IMR-90 (cell line): ENCODE results near the gene WDR1. TPM values are rescaled to one million over a fixed set of nuclear protein-coding genes. Genes with fewer than 3 reads are reported as not detected.

Experiments used
- ATAC-seq: fragments of 200-7000 bp; cut with Tn5 transposase; 2 replicates; pipeline ENCODE4 v1.9.1; 2020; ENCODE audit warnings: low read depth, mild to moderate bottlenecking, moderate library complexity
- BruUV-seq: library from RNA; stranded (reverse); fragments of 400-500 nt; replicated peaks from 2 replicates; lab custom pipeline; 2021; lab: Mats Ljungman, UMichigan
- CTCF ChIA-PET: fragments of 300-600 bp; formaldehyde crosslinking; extraction: SDS; loops from one replicate; lab custom pipeline; 2021; ENCODE audit warnings: antibody characterized with exemption; lab: Yijun Ruan, JAX
- POLR2A ChIA-PET: fragments of 300-600 bp; sonication (Branson Sonifier 250); formaldehyde crosslinking; loops from one replicate; lab custom pipeline; 2022; ENCODE audit warnings: antibody characterized with exemption; ENCODE audit not compliant: unreplicated experiment; lab: Charles Lee
- DNase-seq: peaks from one replicate; pipeline ENCODE4 v3.0.0; 2013
- H2AFZ ChIP-seq: replicated peaks from 2 replicates; pipeline ENCODE3; 2013; ENCODE audit warnings: low read length, mild to moderate bottlenecking; ENCODE audit not compliant: poor library complexity
- H2AK5ac ChIP-seq: 2 replicates; pipeline ENCODE4 v1.6.1; 2013; ENCODE audit warnings: low read depth, low read length, inconsistent platforms
- H2AK9ac ChIP-seq: replicated peaks from 2 replicates; pipeline ENCODE3; 2013; ENCODE audit warnings: mild to moderate bottlenecking, low read depth, low read length, moderate library complexity; ENCODE audit not compliant: poor library complexity
- H2BK120ac ChIP-seq: 2 replicates; pipeline ENCODE4 v1.6.1; 2013; ENCODE audit warnings: low read depth, low read length, inconsistent platforms
- H2BK15ac ChIP-seq: 3 replicates; pipeline ENCODE4 v1.6.1; 2013; ENCODE audit warnings: low read depth, low read length, inconsistent platforms
- H2BK20ac ChIP-seq: 2 replicates; pipeline ENCODE4 v1.6.1; 2013; ENCODE audit warnings: low read depth, mild to moderate bottlenecking, inconsistent platforms, low read length, moderate library complexity
- H2BK5ac ChIP-seq: 2 replicates; pipeline ENCODE4 v1.6.1; 2013; ENCODE audit warnings: mild to moderate bottlenecking, low read depth, low read length, inconsistent platforms; ENCODE audit not compliant: poor library complexity, severe bottlenecking
- H3K14ac ChIP-seq: replicated peaks from 2 replicates; pipeline ENCODE4 v1.6.1; 2013; ENCODE audit warnings: low read depth, low read length, inconsistent platforms
- H3K18ac ChIP-seq: 2 replicates; pipeline ENCODE4 v1.6.1; 2013; ENCODE audit warnings: low read depth, low read length, control low read depth
- H3K23ac ChIP-seq: 2 replicates; pipeline ENCODE4 v1.6.1; 2013; ENCODE audit warnings: low read depth, low read length, inconsistent platforms
- H3K27ac ChIP-seq: 2 replicates; pipeline ENCODE4 v1.5.1; 2013; ENCODE audit warnings: mild to moderate bottlenecking, control low read depth, low read length; ENCODE audit not compliant: insufficient read depth
- H3K27me3 ChIP-seq: 2 replicates; pipeline ENCODE4 v1.6.1; 2013; ENCODE audit warnings: low read length; ENCODE audit not compliant: control insufficient read depth, insufficient read depth
- H3K36me3 ChIP-seq: 2 replicates; pipeline ENCODE4 v1.6.1; 2013; ENCODE audit warnings: low read length, mixed read lengths; ENCODE audit not compliant: control insufficient read depth, insufficient read depth
- H3K4ac ChIP-seq: 2 replicates; pipeline ENCODE4 v1.6.1; 2013; ENCODE audit warnings: low read depth, low read length, inconsistent platforms
- H3K4me1 ChIP-seq: 2 replicates; pipeline ENCODE4 v1.6.1; 2013; ENCODE audit warnings: low read length, mixed read lengths; ENCODE audit not compliant: control insufficient read depth, insufficient read depth
- H3K4me2 ChIP-seq: 2 replicates; pipeline ENCODE4 v1.6.1; 2013; ENCODE audit warnings: low read depth, mild to moderate bottlenecking, control low read depth, low read length, moderate library complexity
- H3K4me3 ChIP-seq: 2 replicates; pipeline ENCODE4 v1.5.1; 2013; ENCODE audit warnings: low read depth, mild to moderate bottlenecking, control low read depth, low read length, moderate library complexity; ENCODE audit not compliant: insufficient read depth
- H3K56ac ChIP-seq: 2 replicates; pipeline ENCODE4 v1.6.1; 2013; ENCODE audit warnings: low read length, inconsistent platforms; ENCODE audit not compliant: insufficient read depth; ENCODE audit errors: extremely low read depth
- H3K79me1 ChIP-seq, 2 experiments: 2 replicates each; pipeline ENCODE4 v1.6.1; 2013; ENCODE audit warnings: low read length in 2 of 2, inconsistent platforms in 1 of 2, low read depth in 1 of 2
- H3K9ac ChIP-seq: 2 replicates; pipeline ENCODE4 v1.6.1; 2013; ENCODE audit warnings: low read depth, low read length, control low read depth
- H3K9me1 ChIP-seq: 2 replicates; pipeline ENCODE4 v1.6.1; 2013; ENCODE audit warnings: low read length, inconsistent platforms; ENCODE audit not compliant: insufficient read depth
- H3K9me3 ChIP-seq: 2 replicates; pipeline ENCODE4 v1.6.1; 2013; ENCODE audit warnings: low read length; ENCODE audit not compliant: control insufficient read depth, insufficient read depth
- H4K20me1 ChIP-seq: 2 replicates; pipeline ENCODE4 v1.6.1; 2013; ENCODE audit warnings: low read length, inconsistent platforms; ENCODE audit not compliant: insufficient read depth
- H4K5ac ChIP-seq: 2 replicates; pipeline ENCODE4 v1.6.1; 2013; ENCODE audit warnings: mild to moderate bottlenecking, low read depth, low read length, control low read depth
- H4K8ac ChIP-seq, 2 experiments: 2 replicates each; pipeline ENCODE4 v1.6.1; 2013; ENCODE audit warnings: low read depth in 2 of 2, low read length in 2 of 2, control low read depth in 1 of 2, inconsistent platforms in 1 of 2
- H4K91ac ChIP-seq: 2 replicates; pipeline ENCODE4 v1.6.1; 2013; ENCODE audit warnings: low read depth, low read length, inconsistent platforms; ENCODE audit not compliant: insufficient read depth
- BHLHE40 ChIP-seq: fragments of 150-350 bp; IDR thresholded peaks from 2 replicates; pipeline ENCODE4 v1.6.1; 2016; ENCODE audit warnings: mild to moderate bottlenecking, low read depth, low read length
- CEBPB ChIP-seq: IDR thresholded peaks from 2 replicates; pipeline ENCODE4 v1.6.1; 2012; ENCODE audit warnings: low read depth, low read length, improper control_type of control experiment
- CHD1 ChIP-seq: IDR thresholded peaks from 2 replicates; pipeline ENCODE4 v1.6.1; 2012; ENCODE audit warnings: low read depth, low read length, improper control_type of control experiment
- FOS ChIP-seq: fragments of 150-350 bp; IDR thresholded peaks from 2 replicates; pipeline ENCODE4 v1.6.1; 2016; ENCODE audit warnings: low read depth, low read length
- MAFK ChIP-seq: IDR thresholded peaks from 2 replicates; pipeline ENCODE4 v1.6.1; 2012; ENCODE audit warnings: low read depth, low read length, improper control_type of control experiment
- MAZ ChIP-seq: IDR thresholded peaks from 2 replicates; pipeline ENCODE4 v1.6.1; 2012; ENCODE audit warnings: low read depth, mild to moderate bottlenecking, low read length, improper control_type of control experiment, moderate library complexity, borderline replicate concordance
- MXI1 ChIP-seq: IDR thresholded peaks from 2 replicates; pipeline ENCODE4 v1.6.1; 2012; ENCODE audit warnings: low read depth, mild to moderate bottlenecking, low read length, moderate library complexity, borderline replicate concordance
- NFE2L2 ChIP-seq: fragments of 150-350 bp; IDR thresholded peaks from 2 replicates; pipeline ENCODE4 v1.6.1; 2016; ENCODE audit warnings: low read depth, mild to moderate bottlenecking, low read length
- POLR2A ChIP-seq: IDR thresholded peaks from 2 replicates; pipeline ENCODE4 v1.6.1; 2012; ENCODE audit warnings: mild to moderate bottlenecking, low read depth, low read length
- RAD21 ChIP-seq: IDR thresholded peaks from 2 replicates; pipeline ENCODE4 v1.6.1; 2012; ENCODE audit warnings: low read length, improper control_type of control experiment
- RCOR1 ChIP-seq: IDR thresholded peaks from 2 replicates; pipeline ENCODE4 v1.6.1; 2012; ENCODE audit warnings: mild to moderate bottlenecking, low read length, improper control_type of control experiment; ENCODE audit not compliant: insufficient replicate concordance
- RFX5 ChIP-seq: IDR thresholded peaks from 2 replicates; pipeline ENCODE4 v1.8.0; 2012; ENCODE audit warnings: low read depth, mild to moderate bottlenecking, low read length, moderate library complexity
- SMC3 ChIP-seq: fragments of 150-350 bp; IDR thresholded peaks from 2 replicates; pipeline ENCODE4 v1.6.1; 2016; ENCODE audit warnings: low read depth, mild to moderate bottlenecking, antibody characterized with exemption, low read length, moderate library complexity
- dilution Hi-C: fragments of 300-500 bp; cut with HindIII; formaldehyde crosslinking; loops from one replicate; pipeline ENCODE4 v1.14.3; 2018; ENCODE audit warnings: low sequenced_read_pairs; ENCODE audit not compliant: unreplicated experiment
- in situ Hi-C: fragments of 300-500 bp; cut with MboI; formaldehyde crosslinking; loops from 3 replicates; pipeline ENCODE4 v1.14.3; 2019; ENCODE audit warnings: low sequenced_read_pairs, inconsistent platforms, mixed read lengths
- intact Hi-C: fragments of 100-400 bp; cut with micrococcal nuclease; formaldehyde crosslinking; loops from 2 replicates; pipeline ENCODE4 v1.10.0; 2022
- polyA plus RNA-seq, 3 experiments: library from polyadenylated mRNA; depleted of rRNA; stranded (reverse); fragments of >200 nt; gene quantifications; 2 replicates each; pipeline ENCODE4 v1.2.3, GENCODE V29; 2012; ENCODE audit warnings: low replicate concordance in 1 of 3
- total RNA-seq: library from RNA; depleted of rRNA; stranded (reverse); fragments of >200 nt; gene quantifications from 2 replicates; pipeline ENCODE4 v1.2.3, GENCODE V29; 2012
- TF ChIP-seq, protein P1 (sequence below): fragments of 150-350 bp; IDR thresholded peaks from 2 replicates; pipeline ENCODE4 v1.6.1; 2017; ENCODE audit warnings: mild to moderate bottlenecking, antibody characterized with exemption, low read length, low read depth
- TF ChIP-seq, protein P2 (sequence below): conservative IDR thresholded peaks from 2 replicates; pipeline ENCODE4 v1.5.1; 2012; ENCODE audit warnings: mild to moderate bottlenecking, low read depth, low read length, improper control_type of control experiment
- TF ChIP-seq, protein P3 (sequence below): fragments of 150-350 bp; IDR thresholded peaks from 2 replicates; pipeline ENCODE4 v1.6.1; 2016; ENCODE audit warnings: low read depth, mild to moderate bottlenecking, low read length, moderate library complexity, borderline replicate concordance

Gene WDR1
- total and polyA plus RNA-seq, 2 of the 4 experiments (the other 2 are of a cell fraction) = 725 to 992 TPM

DNA sequence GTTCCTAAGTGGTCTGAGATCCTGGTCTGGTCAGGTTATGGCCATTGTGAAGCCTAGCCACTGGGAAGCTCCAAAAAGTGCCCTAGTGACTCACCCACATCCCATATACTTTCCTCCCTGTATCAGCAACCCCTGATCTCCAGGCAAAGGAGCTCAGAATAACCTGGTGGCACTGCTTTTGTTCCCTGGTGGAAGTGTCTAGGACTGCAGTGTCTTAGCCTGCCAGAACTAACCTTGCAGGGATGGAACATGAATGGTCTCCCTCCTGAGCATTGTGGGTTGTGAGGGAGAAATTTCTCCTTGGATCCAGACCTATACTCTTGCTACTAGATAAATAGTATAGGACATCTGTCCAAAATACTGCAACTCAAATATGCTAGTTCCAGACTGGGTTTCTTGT, 27.9 kb upstream of the WDR1 start:
- Histone ChIP-seq H3K36me3 (no peaks in the 10 kb centered on the region), H2BK20ac (no peak overlapping the region), H2BK15ac (no peak overlapping the region), H3K9ac (no peak overlapping the region), H3K18ac (no peak overlapping the region), H3K9me3 (no peaks in the 10 kb centered on the region), H3K4me1 (no peaks in the 10 kb centered on the region), H3K4ac (no peak overlapping the region), H2AFZ (no peak overlapping the region), H2BK120ac (no peak overlapping the region), H2AK9ac (no peak overlapping the region), H4K8ac (no peak overlapping the region), H3K27me3 (peaks cover 7% of the 10 kb centered on the region), H3K4me2 (no peak overlapping the region), H3K27ac (no peak overlapping the region), H4K5ac (no peak overlapping the region), H3K9me1 (no peaks in the 10 kb centered on the region), H4K20me1 (no peaks in the 10 kb centered on the region), H3K4me3 (no peak overlapping the region), H4K91ac (no peak overlapping the region), H3K56ac (no peak overlapping the region), H3K79me1 (no peaks in the 10 kb centered on the region), H3K14ac (no peak overlapping the region), H3K23ac (no peak overlapping the region), H2BK5ac (no peak overlapping the region), H2AK5ac (no peak overlapping the region)
- DNase-seq (no peak), ATAC-seq (no peak)
- ChIA-PET POLR2A (no interaction called here), CTCF (interaction anchor here (1.7 kb wide), 1 partner anchor 14 kb away, joined by 5 read pairs; no protein-coding TSS in a partner anchor)
- no peak for TF ChIP-seq MXI1
- TF ChIP-seq RFX5 = no peak
- TF ChIP-seq, protein P1, sequence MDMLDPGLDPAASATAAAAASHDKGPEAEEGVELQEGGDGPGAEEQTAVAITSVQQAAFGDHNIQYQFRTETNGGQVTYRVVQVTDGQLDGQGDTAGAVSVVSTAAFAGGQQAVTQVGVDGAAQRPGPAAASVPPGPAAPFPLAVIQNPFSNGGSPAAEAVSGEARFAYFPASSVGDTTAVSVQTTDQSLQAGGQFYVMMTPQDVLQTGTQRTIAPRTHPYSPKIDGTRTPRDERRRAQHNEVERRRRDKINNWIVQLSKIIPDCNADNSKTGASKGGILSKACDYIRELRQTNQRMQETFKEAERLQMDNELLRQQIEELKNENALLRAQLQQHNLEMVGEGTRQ = no peak
- TF ChIP-seq CHD1 = no peak
- TF ChIP-seq RCOR1 = no peak
- TF ChIP-seq MAZ = no peak
- no peak for TF ChIP-seq SMC3
- TF ChIP-seq, protein P2, sequence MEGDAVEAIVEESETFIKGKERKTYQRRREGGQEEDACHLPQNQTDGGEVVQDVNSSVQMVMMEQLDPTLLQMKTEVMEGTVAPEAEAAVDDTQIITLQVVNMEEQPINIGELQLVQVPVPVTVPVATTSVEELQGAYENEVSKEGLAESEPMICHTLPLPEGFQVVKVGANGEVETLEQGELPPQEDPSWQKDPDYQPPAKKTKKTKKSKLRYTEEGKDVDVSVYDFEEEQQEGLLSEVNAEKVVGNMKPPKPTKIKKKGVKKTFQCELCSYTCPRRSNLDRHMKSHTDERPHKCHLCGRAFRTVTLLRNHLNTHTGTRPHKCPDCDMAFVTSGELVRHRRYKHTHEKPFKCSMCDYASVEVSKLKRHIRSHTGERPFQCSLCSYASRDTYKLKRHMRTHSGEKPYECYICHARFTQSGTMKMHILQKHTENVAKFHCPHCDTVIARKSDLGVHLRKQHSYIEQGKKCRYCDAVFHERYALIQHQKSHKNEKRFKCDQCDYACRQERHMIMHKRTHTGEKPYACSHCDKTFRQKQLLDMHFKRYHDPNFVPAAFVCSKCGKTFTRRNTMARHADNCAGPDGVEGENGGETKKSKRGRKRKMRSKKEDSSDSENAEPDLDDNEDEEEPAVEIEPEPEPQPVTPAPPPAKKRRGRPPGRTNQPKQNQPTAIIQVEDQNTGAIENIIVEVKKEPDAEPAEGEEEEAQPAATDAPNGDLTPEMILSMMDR = no peak
- TF ChIP-seq CEBPB = no peak
- no peak for TF ChIP-seq BHLHE40
- no peak for TF ChIP-seq FOS
- TF ChIP-seq, protein P3, sequence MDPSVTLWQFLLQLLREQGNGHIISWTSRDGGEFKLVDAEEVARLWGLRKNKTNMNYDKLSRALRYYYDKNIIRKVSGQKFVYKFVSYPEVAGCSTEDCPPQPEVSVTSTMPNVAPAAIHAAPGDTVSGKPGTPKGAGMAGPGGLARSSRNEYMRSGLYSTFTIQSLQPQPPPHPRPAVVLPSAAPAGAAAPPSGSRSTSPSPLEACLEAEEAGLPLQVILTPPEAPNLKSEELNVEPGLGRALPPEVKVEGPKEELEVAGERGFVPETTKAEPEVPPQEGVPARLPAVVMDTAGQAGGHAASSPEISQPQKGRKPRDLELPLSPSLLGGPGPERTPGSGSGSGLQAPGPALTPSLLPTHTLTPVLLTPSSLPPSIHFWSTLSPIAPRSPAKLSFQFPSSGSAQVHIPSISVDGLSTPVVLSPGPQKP = no peak
- TF ChIP-seq RAD21 = no peak
- TF ChIP-seq POLR2A = no peak
- no peak for TF ChIP-seq MAFK
- no peak for TF ChIP-seq NFE2L2
- BruUV-seq = no TSS peak
- dilution Hi-C loops = no loop called here
- intact Hi-C loops = no loop called here
- in situ Hi-C loops = no loop called here
